Adrenal gland (tissue), 12 donors: ENCODE measurements around the gene ROR1. TPM values are rescaled to one million over a fixed set of nuclear protein-coding genes. Genes with fewer than 3 reads are reported as not detected.

ENCODE experiments used
- DNase-seq, 7 donors: peaks; one replicate each; pipeline ENCODE4 v3.0.0-alpha.2; 2019 to 2020
- H3K27ac ChIP-seq, 5 donors: fragments of 200-600 bp; sonication (generic) in 4 of 5; 1 replicate in 3 of 5; 2 replicates in 2 of 5; pipeline versions ENCODE4 v1.5.1 to v1.8.0; 2016 to 2020; ENCODE audit warnings: mild to moderate bottlenecking in 1 of 5
- H3K27me3 ChIP-seq: fragments of 200-600 bp; 2 replicates; pipeline ENCODE4 v1.8.0; 2021
- H3K36me3 ChIP-seq, 2 donors: fragments of 200-600 bp; replicated peaks in 1 of 2; 1 replicate in 1 of 2; 2 replicates in 1 of 2; pipeline versions ENCODE4 v1.5.1 to v1.8.0; 2018 to 2022
- H3K4me1 ChIP-seq, 2 donors: fragments of 200-600 bp; replicated peaks in 1 of 2; 1 replicate in 1 of 2; 2 replicates in 1 of 2; pipeline versions ENCODE4 v1.5.1 to v1.8.0; 2018 to 2021
- H3K4me3 ChIP-seq, 4 donors: fragments of 200-600 bp; sonication (generic) in 3 of 4; one replicate each; pipeline ENCODE4 v1.5.1; 2016 to 2018
- H3K9me3 ChIP-seq, 3 donors: fragments of 200-600 bp; sonication (generic) in 1 of 3; replicated peaks in 1 of 3; 1 replicate in 2 of 3; 2 replicates in 1 of 3; pipeline versions ENCODE4 v1.5.1 to v1.8.0; 2016 to 2021
- POLR2A ChIP-seq, 2 donors: fragments of 450-650 bp; IDR thresholded peaks; one replicate each; pipeline ENCODE4 v1.6.1; 2017; ENCODE audit warnings: antibody characterized with exemption in 2 of 2, mild to moderate bottlenecking in 2 of 2, moderate library complexity in 1 of 2
- whole genome bisulfite sequencing, 4 donors: extraction: QIAGEN DNeasy Blood & Tissue Kit in 2 of 4; methylation state at CpG; one replicate each; pipeline versions ENCODE4 v1.1.5 to v1.1.7; 2013 to 2017; 5-methylcytosine and 5-hydroxymethylcytosine counted together
- intact Hi-C, 2 donors: fragments of 100-400 bp; cut with DNase I; formaldehyde crosslinking; loops; one replicate each; pipeline versions ENCODE4 v1.14.1 to v1.15.0; 2022 to 2023
- polyA plus RNA-seq, 3 donors: library from polyadenylated mRNA; stranded (reverse); fragments of 200-250 nt in 2 of 3; fragments of 350-450 nt in 1 of 3; fragmentation: Illumina TruSeq in 1 of 3; extraction: RNeasy Lipid Tissue Mini Kit (QIAGEN cat#74804) in 1 of 3; gene quantifications; one replicate each; pipeline ENCODE4 v1.2.3, GENCODE V29; 2013 to 2014
- total RNA-seq, 9 donors: library from RNA; depleted of rRNA in 4 of 9; stranded (reverse); fragments of >200 nt in 4 of 9; fragments of 120-200 nt in 1 of 9; fragmentation: NEBNext Ultra II Directional in 1 of 9; extraction: Animal tissue kit (Norgen Biotek cat#: 25700) in 1 of 9; gene quantifications; one replicate each; pipeline versions ENCODE4 v1.1.0 to v1.2.4, GENCODE V29; 2013 to 2023
- TF ChIP-seq, protein P1 (sequence below), 6 experiments: fragments of 450-650 bp in 4 of 6; fragments of 200-600 bp in 2 of 6; sonication (generic) in 1 of 6; IDR thresholded peaks; 1 replicate in 5 of 6; 2 replicates in 1 of 6; pipeline versions ENCODE4 v1.5.1 to v1.8.0; 2016 to 2021; ENCODE audit warnings: antibody characterized with exemption in 6 of 6, mild to moderate bottlenecking in 2 of 6, moderate library complexity in 1 of 6
- donor health status: healthy with polysubstance abuse.
- donor health status: Bipolar disorder and iron deficiency.
- donor health status: DM: yes; HTN: yes; CAD: no.
- donor health status: DM: no; HTN: no; CAD: no.
- donor health status: DM: no; HTN: no; CAD: no.
- donor health status: DM: yes; HTN: yes; CAD: no.

Gene ROR1
- total and polyA plus RNA-seq, 12 donors: 0.54 to 4.6 (median 2.6) TPM

DNA sequence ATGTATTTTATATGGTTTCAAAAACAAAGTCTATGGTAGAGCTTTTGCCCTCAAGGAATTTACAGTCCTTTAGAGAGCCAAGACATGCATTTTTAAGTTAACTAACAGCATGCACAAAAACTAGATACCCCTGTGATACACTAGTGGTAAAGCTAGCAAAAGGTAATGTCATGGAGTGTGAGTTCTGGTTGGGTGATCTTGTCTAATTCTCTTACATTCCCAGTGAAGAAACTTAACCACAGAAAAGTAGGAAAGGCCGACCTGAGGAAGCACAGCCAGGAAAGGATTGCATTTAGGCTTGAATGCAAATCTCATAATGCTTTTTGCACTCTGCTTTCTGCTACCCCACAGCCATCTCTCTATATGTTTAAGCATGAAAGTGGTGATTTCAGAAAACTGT is 202.2 kb downstream of the ROR1 start:
- Histone ChIP-seq H3K9me3 (no peaks in the 10 kb centered on the region), H3K36me3 (no peaks in the 10 kb centered on the region), H3K4me3 (no peak overlapping the region), H3K27ac (no peak overlapping the region), H3K4me1 (no peaks in the 10 kb centered on the region), H3K27me3 (no peaks in the 10 kb centered on the region)
- TF ChIP-seq, protein P1, sequence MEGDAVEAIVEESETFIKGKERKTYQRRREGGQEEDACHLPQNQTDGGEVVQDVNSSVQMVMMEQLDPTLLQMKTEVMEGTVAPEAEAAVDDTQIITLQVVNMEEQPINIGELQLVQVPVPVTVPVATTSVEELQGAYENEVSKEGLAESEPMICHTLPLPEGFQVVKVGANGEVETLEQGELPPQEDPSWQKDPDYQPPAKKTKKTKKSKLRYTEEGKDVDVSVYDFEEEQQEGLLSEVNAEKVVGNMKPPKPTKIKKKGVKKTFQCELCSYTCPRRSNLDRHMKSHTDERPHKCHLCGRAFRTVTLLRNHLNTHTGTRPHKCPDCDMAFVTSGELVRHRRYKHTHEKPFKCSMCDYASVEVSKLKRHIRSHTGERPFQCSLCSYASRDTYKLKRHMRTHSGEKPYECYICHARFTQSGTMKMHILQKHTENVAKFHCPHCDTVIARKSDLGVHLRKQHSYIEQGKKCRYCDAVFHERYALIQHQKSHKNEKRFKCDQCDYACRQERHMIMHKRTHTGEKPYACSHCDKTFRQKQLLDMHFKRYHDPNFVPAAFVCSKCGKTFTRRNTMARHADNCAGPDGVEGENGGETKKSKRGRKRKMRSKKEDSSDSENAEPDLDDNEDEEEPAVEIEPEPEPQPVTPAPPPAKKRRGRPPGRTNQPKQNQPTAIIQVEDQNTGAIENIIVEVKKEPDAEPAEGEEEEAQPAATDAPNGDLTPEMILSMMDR (IDR thresholded peaks at IDR 0.05): no peak
- TF ChIP-seq POLR2A (IDR thresholded peaks at IDR 0.05): no peak
- WGBS, 4 donors: 81 to 95% (median 93%) methylated on average over 1 of the region's 1 CpG
- intact Hi-C loops: no loop called here
- no peak for DNase-seq

DNA sequence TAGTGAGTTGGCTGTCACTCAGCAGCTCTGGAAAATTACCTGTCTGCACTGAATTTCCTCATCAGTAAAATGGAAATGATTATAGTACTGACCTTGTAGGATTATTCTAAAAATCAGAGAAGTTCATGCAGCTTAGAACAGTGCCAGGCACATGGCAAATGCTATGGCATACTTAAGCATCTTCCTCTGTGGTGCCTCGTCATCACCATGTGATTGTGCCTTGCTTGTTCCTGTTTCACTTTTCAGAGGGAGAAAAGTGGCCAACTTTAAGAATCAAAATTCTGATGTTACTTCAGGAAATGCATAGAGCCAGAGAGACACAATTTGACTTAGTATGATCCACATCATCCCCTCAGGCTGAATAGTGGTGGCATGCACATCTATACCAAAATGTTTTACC is 203.6 kb downstream of the ROR1 start:
- Histone ChIP-seq H3K36me3 (no peaks in the 10 kb centered on the region), H3K27me3 (no peaks in the 10 kb centered on the region), H3K9me3 (no peaks in the 10 kb centered on the region), H3K27ac (no peak overlapping the region), H3K4me1 (no peaks in the 10 kb centered on the region), H3K4me3 (no peak overlapping the region)
- intact Hi-C loops: no loop called here
- no peak for TF ChIP-seq POLR2A (IDR thresholded peaks at IDR 0.05)
- TF ChIP-seq, protein P1 (IDR thresholded peaks at IDR 0.05): no peak
- WGBS, 4 donors: 83 to 96% (median 92%) methylated on average over 1 of the region's 1 CpG
- DNase-seq: no peak

DNA sequence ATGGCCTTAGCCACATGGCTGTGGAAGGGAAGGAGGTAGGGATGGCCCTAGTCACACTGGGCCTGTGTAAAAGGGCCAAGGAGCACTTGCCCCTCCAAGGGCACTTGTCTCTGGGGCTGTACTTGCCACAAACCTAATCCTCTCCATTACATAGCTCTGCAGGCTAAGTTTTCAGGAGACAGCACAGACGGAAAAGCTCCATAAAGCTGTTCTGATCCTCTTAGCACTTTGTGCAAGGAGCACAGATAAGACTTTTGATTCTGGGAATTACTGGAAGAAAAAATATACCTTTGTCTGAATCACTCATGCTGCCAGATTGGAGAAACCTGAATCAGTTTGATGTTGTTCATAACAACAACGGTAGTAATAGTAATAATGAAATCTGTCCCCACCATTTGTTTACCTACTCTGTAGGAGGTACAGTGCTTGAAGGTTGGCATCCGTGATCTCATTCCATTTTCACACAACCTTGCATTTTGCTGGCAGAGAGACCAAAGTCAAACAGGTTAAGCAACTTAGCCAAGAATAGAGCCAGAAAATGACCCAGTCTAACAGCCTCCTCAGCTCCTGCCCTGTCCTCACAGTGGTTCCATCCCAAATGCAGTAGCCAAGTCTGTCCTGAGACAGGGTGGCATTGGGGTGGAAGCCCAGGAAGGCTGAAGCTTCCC is 207.1 kb downstream of the ROR1 start:
- WGBS, 4 donors: 86 to 96% (median 92%) methylated on average over 3 of the region's 3 CpGs
- DNase-seq: no peak
- Histone ChIP-seq H3K36me3 (no peaks in the 10 kb centered on the region), H3K9me3 (no peaks in the 10 kb centered on the region), H3K4me3 (no peak overlapping the region), H3K27ac (no peak overlapping the region), H3K4me1 (no peaks in the 10 kb centered on the region), H3K27me3 (no peaks in the 10 kb centered on the region)
- no peak for TF ChIP-seq POLR2A (IDR thresholded peaks at IDR 0.05)
- TF ChIP-seq, protein P1 (IDR thresholded peaks at IDR 0.05): no peak
- intact Hi-C loops: no loop called here

DNA sequence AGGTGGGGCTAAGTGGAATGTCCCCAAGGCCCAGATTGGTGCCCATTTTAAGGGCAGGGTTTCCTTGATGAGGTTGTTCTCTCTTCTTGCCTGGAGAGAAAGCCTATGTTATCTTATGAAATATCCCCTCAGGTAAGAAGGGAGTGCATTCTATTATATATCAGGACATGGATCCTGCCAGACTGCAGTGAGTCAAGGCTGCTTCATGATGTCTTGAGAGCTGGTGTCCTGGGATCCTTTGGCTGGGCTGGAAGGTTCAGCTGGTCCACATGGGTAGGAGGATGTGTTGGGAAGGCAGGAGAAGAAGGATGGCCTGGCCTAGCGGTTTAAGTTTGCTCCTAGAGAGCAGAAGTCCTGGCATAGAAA is 207.6 kb downstream of the ROR1 start:
- no peaks in the 10 kb centered on the region for H3K27me3 ChIP-seq
- H3K9me3 ChIP-seq: no peaks in the 10 kb centered on the region
- intact Hi-C loops: no loop called here
- H3K36me3 ChIP-seq: no peaks in the 10 kb centered on the region
- TF ChIP-seq POLR2A (IDR thresholded peaks at IDR 0.05): no peak
- no peak for DNase-seq
- H3K4me1 ChIP-seq: no peaks in the 10 kb centered on the region
- WGBS, 4 donors: 79 to 100% (median 98%) methylated on average over 1 of the region's 1 CpG
- no peak overlapping the region for H3K27ac ChIP-seq
- H3K4me3 ChIP-seq: no peak overlapping the region

DNA sequence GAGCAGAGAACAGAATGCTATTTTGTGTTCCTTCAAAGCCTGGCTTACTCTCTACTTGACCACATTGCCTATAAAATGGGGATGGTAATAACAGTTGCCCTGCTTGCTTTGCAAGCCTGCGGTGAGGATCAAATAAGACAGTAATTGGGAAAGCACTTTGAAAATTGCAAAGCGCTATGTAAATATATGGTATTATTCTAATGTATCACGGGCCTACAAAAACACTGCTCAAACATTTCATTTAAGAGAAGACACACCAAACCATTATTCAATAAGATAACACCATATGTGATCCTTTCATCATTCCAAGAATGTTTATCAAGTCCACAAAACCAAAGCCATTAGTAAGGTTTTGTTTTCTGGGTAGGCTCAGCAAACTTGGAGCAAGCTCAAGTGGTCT is 208.4 kb downstream of the ROR1 start:
- Histone ChIP-seq H3K9me3 (no peaks in the 10 kb centered on the region), H3K4me1 (no peaks in the 10 kb centered on the region), H3K27me3 (no peaks in the 10 kb centered on the region), H3K4me3 (no peak overlapping the region), H3K27ac (no peak overlapping the region), H3K36me3 (no peaks in the 10 kb centered on the region)
- intact Hi-C loops: no loop called here
- DNase-seq: no peak
- no peak for TF ChIP-seq POLR2A (IDR thresholded peaks at IDR 0.05)
- TF ChIP-seq, protein P1 (IDR thresholded peaks at IDR 0.05): no peak
- 83 to 92% (median 88%) methylated on average over 3 of the region's 3 CpGs for WGBS, 4 donors
